GM12874 (cell line): Measurements from ENCODE around the gene SNX6.

ENCODE experiments used
- TF ChIP-seq, protein P1 (sequence below): IDR thresholded peaks from 2 replicates; pipeline ENCODE4 v1.5.1; 2011; ENCODE audit warnings: low read depth, mild to moderate bottlenecking, control low read depth, low read length, moderate library complexity; ENCODE audit not compliant: insufficient read depth

Gene SNX6

DNA sequence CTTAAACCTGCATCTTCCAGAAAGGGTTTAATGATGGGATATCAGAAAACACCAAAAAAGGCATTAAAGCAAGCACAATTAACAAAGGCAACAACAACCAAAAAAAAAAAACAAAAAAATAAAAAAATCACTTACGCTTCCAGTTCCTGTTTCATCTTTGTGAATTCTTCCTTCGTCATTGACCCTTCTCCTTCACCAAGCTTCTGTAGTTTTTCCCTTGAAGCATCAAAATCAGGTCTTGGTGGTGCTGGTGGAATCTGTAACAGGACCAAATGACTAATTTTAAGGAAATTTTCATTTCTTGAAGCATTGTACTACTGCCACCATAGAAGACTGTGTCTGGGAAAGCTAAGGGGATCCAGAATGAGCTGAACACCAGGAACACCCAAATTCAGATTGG lies 24.5 kb downstream of the SNX6 start:
- TF ChIP-seq, protein P1, sequence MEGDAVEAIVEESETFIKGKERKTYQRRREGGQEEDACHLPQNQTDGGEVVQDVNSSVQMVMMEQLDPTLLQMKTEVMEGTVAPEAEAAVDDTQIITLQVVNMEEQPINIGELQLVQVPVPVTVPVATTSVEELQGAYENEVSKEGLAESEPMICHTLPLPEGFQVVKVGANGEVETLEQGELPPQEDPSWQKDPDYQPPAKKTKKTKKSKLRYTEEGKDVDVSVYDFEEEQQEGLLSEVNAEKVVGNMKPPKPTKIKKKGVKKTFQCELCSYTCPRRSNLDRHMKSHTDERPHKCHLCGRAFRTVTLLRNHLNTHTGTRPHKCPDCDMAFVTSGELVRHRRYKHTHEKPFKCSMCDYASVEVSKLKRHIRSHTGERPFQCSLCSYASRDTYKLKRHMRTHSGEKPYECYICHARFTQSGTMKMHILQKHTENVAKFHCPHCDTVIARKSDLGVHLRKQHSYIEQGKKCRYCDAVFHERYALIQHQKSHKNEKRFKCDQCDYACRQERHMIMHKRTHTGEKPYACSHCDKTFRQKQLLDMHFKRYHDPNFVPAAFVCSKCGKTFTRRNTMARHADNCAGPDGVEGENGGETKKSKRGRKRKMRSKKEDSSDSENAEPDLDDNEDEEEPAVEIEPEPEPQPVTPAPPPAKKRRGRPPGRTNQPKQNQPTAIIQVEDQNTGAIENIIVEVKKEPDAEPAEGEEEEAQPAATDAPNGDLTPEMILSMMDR, result no peak

DNA sequence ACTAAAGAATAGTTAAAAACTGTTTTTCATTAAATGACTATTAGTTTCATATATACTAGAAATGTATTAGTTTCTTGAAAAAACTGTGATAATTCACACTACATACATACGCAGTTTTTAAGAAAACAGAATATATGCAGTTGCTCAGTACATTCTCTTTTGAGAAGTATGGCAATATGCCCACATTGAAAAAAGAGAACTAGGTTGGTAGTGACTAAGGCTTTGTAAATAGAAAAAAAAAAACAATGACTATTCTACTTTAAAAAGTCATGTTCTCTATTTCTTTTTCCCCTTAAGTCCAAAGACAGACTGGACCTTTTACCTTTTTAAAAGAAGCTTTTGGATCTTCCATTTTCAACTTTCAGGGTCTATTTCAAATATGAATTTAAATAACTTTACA lies 25.0 kb downstream of the SNX6 start:
- TF ChIP-seq, protein P1, result no peak

DNA sequence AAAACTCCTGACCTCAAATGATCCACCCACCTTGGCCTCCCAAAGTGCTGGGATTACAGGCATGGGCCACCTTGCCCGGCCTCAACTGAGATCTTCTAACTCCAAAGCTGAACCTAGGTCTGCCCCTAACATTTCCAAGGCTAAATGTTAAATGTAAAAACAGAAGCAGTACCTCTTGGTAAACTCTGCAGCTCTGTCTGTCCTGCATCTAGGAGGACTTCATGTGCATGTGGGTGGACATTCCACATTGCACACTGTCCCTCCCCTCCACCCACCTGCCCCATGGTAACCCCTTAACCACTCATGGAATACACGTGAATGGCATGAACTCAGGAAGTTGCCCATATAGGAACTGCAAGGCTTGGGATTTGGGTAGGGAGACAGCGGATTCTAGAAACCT lies 33.1 kb downstream of the SNX6 start:
- TF ChIP-seq, protein P1, result no peak

DNA sequence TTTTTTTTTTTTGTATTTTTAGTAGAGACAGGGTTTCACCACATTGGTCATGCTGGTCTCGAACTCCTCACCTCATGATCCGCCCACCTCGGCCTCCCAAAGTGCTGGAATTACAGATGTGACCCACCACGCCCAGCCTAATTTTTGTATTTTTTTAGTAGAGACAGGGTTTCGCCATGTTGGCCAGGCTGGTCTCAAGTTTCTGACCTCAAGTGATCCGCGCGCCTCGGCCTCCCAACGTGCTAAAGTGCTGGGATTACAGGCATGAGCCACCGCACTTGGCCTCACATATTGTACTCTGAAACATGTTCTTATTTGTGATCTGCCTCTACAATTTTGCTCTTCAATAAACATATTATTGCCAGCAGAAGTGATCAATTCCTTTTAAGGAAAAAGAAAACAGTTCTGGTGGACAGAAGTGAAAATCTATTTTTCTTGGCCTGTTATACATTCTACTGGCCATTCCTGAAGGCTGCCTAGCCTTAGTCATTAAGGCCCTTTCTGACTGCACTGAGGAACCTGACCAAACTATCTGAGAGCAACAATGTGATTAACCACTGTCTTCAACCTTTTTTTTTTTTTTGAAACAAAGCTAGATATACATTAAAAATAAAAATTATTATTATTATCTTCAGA lies 36.1 kb downstream of the SNX6 start:
- TF ChIP-seq, protein P1, result no peak

DNA sequence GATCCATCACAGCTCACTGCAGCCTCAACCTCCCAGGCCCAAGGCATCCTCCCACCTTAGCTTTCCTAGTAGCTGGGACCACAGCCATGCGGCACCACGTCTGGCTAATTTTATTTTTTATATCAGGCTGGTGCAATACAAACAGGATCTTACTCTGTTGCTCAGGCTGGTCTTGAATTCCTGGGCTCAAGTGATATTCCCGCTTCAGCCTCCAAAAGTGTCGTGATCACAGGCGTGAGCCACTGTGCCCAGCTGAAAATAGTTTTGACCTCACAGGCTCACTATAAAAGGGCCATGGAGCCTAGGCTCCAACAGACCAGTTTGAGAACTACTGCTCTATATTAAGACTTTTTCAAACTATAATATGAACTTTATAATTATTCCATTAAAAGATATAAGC lies 37.3 kb downstream of the SNX6 start:
- TF ChIP-seq, protein P1, result no peak

DNA sequence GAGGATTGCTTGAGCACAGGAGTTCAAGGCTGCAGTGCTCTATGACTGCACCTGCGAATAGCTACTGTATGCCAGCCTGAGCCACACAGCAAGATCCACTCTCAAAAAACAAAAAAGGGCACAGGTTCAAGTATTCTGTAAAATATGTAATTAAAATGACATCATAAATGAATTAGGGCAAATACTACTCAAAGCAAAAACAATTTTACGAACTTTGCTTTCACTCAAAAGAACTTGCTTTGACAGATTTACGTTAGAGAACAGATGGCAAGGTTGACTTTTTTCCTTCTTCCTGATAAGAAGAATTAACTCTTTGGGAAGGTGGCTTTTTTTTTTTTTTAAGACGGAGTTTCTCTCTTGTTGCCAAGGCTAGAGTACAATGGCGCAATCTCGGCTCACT lies 46.4 kb downstream of the SNX6 start:
- TF ChIP-seq, protein P1, result no peak

DNA sequence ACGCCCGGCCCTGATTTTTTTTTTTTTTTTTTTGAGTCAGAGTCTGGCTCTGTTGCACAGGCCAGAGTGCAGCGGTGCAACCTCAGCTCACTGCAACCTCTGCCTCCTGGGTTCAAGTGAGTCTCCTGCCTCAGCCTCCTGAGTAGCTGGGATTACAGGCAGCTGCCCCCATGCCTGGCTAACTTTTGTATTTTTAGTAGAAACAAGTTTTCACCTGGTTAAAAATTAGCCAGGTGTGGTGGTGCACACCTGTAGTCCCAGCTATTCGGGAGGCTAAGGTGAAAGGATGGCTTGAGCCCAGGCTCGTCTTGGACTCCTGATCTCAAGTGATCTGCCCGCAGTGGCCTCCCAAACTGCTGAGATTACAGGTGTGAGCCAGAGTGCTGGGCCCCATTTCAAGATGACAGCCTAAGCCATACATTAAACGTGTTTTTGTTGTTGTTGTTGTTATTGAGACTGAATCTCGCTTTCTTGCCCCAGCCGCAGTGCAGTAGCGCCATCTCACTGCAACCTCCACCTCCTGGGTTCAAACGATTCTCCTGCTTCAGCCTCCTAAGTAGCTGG lies 47.7 kb downstream of the SNX6 start:
- TF ChIP-seq, protein P1, result no peak
